ENCODE measurements around the gene METTL18.
A peak's percentile ranks its signal among the peaks of the same experiment; 100 is the strongest.

The METTL18 gene

DNA sequence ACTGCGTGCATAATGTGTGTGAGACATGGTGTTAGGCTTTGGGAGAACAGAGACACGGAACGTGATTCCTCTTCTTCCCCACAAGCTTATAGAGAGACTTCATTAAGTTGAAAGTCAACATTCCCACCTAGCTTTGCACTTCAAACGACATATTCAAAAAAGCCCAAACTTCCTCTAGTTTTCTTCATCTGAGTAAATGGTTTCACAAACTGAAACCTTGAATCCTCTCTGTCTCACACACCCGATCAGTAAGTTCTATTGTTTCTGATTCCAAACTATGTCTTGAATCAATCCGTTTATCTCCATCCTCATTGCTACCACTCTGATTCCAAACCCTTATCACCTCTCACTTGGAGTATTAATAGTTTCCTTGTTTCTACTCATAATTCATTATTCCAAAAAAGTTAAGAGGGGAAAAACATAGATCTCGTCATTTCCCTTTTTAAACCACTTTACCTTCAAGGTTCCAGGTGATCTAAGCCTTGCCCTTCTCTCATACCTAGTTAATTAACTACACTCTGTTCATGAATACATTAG, 1.6 kb upstream of the METTL18 start:
- Histone ChIP-seq H3K9ac (no peak overlapping the region), H3K27me3 (ENCODE audit: insufficient read depth, low read depth) (no peaks in the 10 kb centered on the region), H3K36me3 (ENCODE audit: insufficient read depth) (no peaks in the 10 kb centered on the region), H3K4me3 (IDR thresholded peaks at IDR 0.05; ENCODE audit: insufficient read depth, low read depth, low read length) (no peak overlapping the region), H3K4me2 (peak overlapping the region; percentile 60; the same call in 1 of the 2 replicates), H3K79me2 (ENCODE audit: insufficient read depth, low read depth) (peaks cover 37% of the 10 kb centered on the region; the same call in 1 of the 2 replicates), H3K4me1 (ENCODE audit: low read depth, poor library complexity, severe bottlenecking) (peaks cover 23% of the 10 kb centered on the region), H3K27ac (no peak overlapping the region), H4K20me1 (ENCODE audit: insufficient read depth) (no peaks in the 10 kb centered on the region), H2AFZ (ENCODE audit: low read depth) (no peak overlapping the region)
- TF ChIP-seq CTCF (conservative IDR thresholded peaks at IDR 0.05; ENCODE audit: low read depth, low read length) = no peak

GRCh38 chr1:169795687-169796086, 980 bp upstream of the METTL18 start:
- no peaks in the 10 kb centered on the region for H3K27me3 ChIP-seq (ENCODE audit: insufficient read depth, low read depth)
- no peak for TF ChIP-seq CTCF (conservative IDR thresholded peaks at IDR 0.05; ENCODE audit: low read depth, low read length)
- H3K27ac ChIP-seq = peak overlapping the region; percentile 39
- no peaks in the 10 kb centered on the region for H4K20me1 ChIP-seq (ENCODE audit: insufficient read depth)
- peaks cover 23% of the 10 kb centered on the region for H3K4me1 ChIP-seq (ENCODE audit: low read depth, poor library complexity, severe bottlenecking)
- H3K9ac ChIP-seq = peak overlapping the region; percentile 78; the same call in 1 of the 2 replicates
- H3K79me2 ChIP-seq (ENCODE audit: insufficient read depth, low read depth) = peaks cover 37% of the 10 kb centered on the region; the same call in 1 of the 2 replicates
- peak overlapping the region; percentile 97 for H3K4me3 ChIP-seq (IDR thresholded peaks at IDR 0.05; ENCODE audit: insufficient read depth, low read depth, low read length)
- H3K4me2 ChIP-seq = peak overlapping the region; percentile 60
- peak overlapping the region; percentile 71 for H2AFZ ChIP-seq (ENCODE audit: low read depth)
- H3K36me3 ChIP-seq (ENCODE audit: insufficient read depth) = no peaks in the 10 kb centered on the region

- H3K36me3 ChIP-seq (ENCODE audit: insufficient read depth) = no peaks in the 10 kb centered on the region
- peak overlapping the region; percentile 97 for H3K4me3 ChIP-seq (IDR thresholded peaks at IDR 0.05; ENCODE audit: insufficient read depth, low read depth, low read length)
- peak overlapping the region; percentile 71 for H2AFZ ChIP-seq (ENCODE audit: low read depth)
- H4K20me1 ChIP-seq (ENCODE audit: insufficient read depth) = no peaks in the 10 kb centered on the region
- H3K79me2 ChIP-seq (ENCODE audit: insufficient read depth, low read depth) = peaks cover 37% of the 10 kb centered on the region; the same call in 1 of the 2 replicates
- peaks cover 23% of the 10 kb centered on the region for H3K4me1 ChIP-seq (ENCODE audit: low read depth, poor library complexity, severe bottlenecking)
- peak overlapping the region; percentile 39; the same call in 1 of the 2 replicates for H3K27ac ChIP-seq
- TF ChIP-seq CTCF (conservative IDR thresholded peaks at IDR 0.05; ENCODE audit: low read depth, low read length) = no peak
- no peaks in the 10 kb centered on the region for H3K27me3 ChIP-seq (ENCODE audit: insufficient read depth, low read depth)
- peak overlapping the region; percentile 58 for H3K4me2 ChIP-seq
- peak overlapping the region; percentile 78 for H3K9ac ChIP-seq
These were observed 977 bp downstream of the METTL18 start for GRCh38 chr1:169793730-169794129.

GRCh38 chr1:169788402-169788801, 6.3 kb downstream of the METTL18 start:
- Histone ChIP-seq H2AFZ (ENCODE audit: low read depth) (no peak overlapping the region), H3K4me2 (no peak overlapping the region), H3K4me1 (ENCODE audit: low read depth, poor library complexity, severe bottlenecking) (peaks cover 6% of the 10 kb centered on the region), H4K20me1 (ENCODE audit: insufficient read depth) (no peaks in the 10 kb centered on the region), H3K9ac (no peak overlapping the region), H3K36me3 (ENCODE audit: insufficient read depth) (no peaks in the 10 kb centered on the region), H3K27me3 (ENCODE audit: insufficient read depth, low read depth) (no peaks in the 10 kb centered on the region), H3K27ac (no peak overlapping the region), H3K79me2 (ENCODE audit: insufficient read depth, low read depth) (0 out of 2 replicates have a peak, but pooled peaks cover 5% of the 10 kb centered on the region), H3K4me3 (IDR thresholded peaks at IDR 0.05; ENCODE audit: insufficient read depth, low read depth, low read length) (no peak overlapping the region)
- TF ChIP-seq CTCF (conservative IDR thresholded peaks at IDR 0.05; ENCODE audit: low read depth, low read length) = no peak

Data from KMS-11 (cell line).